Measurements from ENCODE around the gene SRGAP1. TPM values are rescaled to one million over a fixed set of nuclear protein-coding genes. Genes with fewer than 3 reads are reported as not detected.
A peak's percentile ranks its signal among the peaks of the same experiment; 100 is the strongest.

The SRGAP1 gene
- total RNA-seq, 1 experiment from 2014 or later, result 26.8 TPM

DNA sequence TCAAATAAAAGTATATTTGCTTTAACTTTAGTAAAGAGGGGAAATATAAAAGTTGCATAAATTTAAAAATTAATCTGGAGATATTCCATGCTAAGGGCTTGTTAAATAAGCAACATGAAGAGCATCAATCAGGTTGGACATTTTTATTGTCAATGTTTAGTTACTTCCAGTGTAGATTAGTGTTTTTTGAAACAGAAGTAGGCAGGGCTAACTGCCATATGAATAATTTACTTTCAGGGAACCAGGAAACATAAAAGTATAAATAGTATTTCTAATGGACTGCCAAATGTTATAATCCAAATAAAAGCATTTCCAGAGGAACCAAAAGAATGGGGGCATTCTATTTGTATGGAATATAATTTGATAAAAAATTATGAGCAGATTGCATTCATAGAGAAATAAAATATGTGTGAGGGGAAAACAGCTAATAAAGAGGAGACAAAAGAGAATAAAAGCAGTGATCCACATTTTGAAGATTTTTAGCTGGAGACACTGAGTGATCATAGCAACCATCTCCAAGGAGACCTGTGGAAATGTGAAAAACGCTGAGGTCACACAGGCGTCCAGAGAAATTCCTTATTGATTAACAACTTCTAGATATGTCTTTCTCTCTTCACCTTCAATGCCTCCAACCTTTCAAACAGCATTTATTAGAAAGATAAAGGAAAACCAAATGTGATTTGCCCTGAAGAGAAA is 70.8 kb downstream of the SRGAP1 start:
- ChIA-PET CTCF (no interaction called here), POLR2A (interaction anchor here (1.6 kb wide), 1 partner anchor 14 kb away, joined by 6 read pairs; no protein-coding TSS in a partner anchor)
- Histone ChIP-seq H3K4me1 (ENCODE audit: control insufficient read depth, insufficient read depth, low read length) (peaks cover 79% of the 10 kb centered on the region), H3K27ac (ENCODE audit: low read length) (peak overlapping the region; percentile 99), H3K27me3 (ENCODE audit: control insufficient read depth, insufficient read depth, low read length) (no peaks in the 10 kb centered on the region), H3K9me3 (ENCODE audit: control insufficient read depth, insufficient read depth, low read depth, low read length) (no peaks in the 10 kb centered on the region), H3K4me3 (ENCODE audit: low read depth in 2 of 2, low read length in 2 of 2) (0 out of 4 replicates have a peak overlapping the region, but pooled peaks of 1 of the 2 experiments have one; percentile 4), H3K36me3 (ENCODE audit: control insufficient read depth, insufficient read depth, low read length) (no peaks in the 10 kb centered on the region)
- TF ChIP-seq, protein P1, sequence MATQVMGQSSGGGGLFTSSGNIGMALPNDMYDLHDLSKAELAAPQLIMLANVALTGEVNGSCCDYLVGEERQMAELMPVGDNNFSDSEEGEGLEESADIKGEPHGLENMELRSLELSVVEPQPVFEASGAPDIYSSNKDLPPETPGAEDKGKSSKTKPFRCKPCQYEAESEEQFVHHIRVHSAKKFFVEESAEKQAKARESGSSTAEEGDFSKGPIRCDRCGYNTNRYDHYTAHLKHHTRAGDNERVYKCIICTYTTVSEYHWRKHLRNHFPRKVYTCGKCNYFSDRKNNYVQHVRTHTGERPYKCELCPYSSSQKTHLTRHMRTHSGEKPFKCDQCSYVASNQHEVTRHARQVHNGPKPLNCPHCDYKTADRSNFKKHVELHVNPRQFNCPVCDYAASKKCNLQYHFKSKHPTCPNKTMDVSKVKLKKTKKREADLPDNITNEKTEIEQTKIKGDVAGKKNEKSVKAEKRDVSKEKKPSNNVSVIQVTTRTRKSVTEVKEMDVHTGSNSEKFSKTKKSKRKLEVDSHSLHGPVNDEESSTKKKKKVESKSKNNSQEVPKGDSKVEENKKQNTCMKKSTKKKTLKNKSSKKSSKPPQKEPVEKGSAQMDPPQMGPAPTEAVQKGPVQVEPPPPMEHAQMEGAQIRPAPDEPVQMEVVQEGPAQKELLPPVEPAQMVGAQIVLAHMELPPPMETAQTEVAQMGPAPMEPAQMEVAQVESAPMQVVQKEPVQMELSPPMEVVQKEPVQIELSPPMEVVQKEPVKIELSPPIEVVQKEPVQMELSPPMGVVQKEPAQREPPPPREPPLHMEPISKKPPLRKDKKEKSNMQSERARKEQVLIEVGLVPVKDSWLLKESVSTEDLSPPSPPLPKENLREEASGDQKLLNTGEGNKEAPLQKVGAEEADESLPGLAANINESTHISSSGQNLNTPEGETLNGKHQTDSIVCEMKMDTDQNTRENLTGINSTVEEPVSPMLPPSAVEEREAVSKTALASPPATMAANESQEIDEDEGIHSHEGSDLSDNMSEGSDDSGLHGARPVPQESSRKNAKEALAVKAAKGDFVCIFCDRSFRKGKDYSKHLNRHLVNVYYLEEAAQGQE (IDR thresholded peaks at IDR 0.05; ENCODE audit: insufficient read depth in 1 of 2, low read depth in 2 of 2, low read length in 1 of 2), result no peak
- TF ChIP-seq SIN3A (IDR thresholded peaks at IDR 0.05; ENCODE audit: borderline replicate concordance, insufficient read depth, low read depth, low read length) (no peak), TCF7L2 (IDR thresholded peaks at IDR 0.05; ENCODE audit: low read depth, low read length) (no peak), POLR2AphosphoS5 (IDR thresholded peaks at IDR 0.05; ENCODE audit: low read depth, low read length) (no peak)
- TF ChIP-seq, protein P2, sequence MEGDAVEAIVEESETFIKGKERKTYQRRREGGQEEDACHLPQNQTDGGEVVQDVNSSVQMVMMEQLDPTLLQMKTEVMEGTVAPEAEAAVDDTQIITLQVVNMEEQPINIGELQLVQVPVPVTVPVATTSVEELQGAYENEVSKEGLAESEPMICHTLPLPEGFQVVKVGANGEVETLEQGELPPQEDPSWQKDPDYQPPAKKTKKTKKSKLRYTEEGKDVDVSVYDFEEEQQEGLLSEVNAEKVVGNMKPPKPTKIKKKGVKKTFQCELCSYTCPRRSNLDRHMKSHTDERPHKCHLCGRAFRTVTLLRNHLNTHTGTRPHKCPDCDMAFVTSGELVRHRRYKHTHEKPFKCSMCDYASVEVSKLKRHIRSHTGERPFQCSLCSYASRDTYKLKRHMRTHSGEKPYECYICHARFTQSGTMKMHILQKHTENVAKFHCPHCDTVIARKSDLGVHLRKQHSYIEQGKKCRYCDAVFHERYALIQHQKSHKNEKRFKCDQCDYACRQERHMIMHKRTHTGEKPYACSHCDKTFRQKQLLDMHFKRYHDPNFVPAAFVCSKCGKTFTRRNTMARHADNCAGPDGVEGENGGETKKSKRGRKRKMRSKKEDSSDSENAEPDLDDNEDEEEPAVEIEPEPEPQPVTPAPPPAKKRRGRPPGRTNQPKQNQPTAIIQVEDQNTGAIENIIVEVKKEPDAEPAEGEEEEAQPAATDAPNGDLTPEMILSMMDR (IDR thresholded peaks at IDR 0.05), result no peak
- intact Hi-C loops (cut with micrococcal nuclease; ENCODE audit: unreplicated experiment), result loop anchor here (5.0 kb wide), 2 partner anchors 53 to 68 kb away; no protein-coding TSS in a partner anchor
- no peak for ATAC-seq
- no peak for DNase-seq (ENCODE audit: low read depth, low spot score)
- in situ Hi-C loops (cut with HindIII; ENCODE audit: low pct_unique_long_range_greater_than_20kb, low sequenced_read_pairs), result no loop called here
- no TSS peak for BruUV-seq (replicated peaks)

DNA sequence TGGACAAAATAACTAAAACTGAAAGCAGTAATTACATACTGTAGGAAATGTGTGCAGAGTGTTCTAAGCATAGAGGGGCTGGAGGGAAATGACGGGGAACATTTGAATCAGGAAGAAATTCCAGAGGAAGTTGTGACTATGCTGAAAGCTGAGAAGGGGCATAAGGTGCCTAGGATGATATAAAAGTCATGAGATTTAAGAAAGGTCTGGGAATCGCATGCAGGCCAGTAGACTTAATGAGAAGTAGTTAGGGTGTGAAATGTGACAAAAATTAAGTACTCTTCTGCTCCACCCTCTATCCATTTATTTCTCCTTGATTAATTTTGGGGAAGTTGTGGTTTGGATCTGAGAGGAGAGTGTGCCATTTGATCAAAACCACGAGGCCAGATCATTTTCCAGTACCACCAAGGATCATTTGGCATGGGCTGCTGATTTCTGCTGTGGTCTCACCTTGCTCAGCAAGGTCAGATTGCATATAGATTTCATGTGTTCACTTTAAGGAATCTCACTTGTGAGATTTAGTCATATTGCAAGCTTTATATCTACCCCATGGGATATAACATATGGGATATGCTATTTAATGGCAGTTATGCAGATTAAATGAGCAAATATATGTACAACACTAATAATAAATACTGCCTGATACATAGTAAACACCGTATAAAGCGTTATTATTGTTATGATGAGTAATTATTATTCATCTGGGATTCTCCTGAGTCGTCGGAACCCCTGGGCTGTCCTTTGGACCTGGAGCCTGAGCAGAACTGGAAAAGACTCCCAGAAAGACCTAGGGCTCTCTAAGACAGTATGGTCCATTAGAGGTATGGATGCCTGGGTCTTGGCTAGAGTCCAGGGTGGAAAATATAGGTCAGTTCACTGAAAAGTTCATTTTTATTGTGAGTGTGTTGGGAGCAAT is 72.3 kb downstream of the SRGAP1 start:
- peak; percentile 58 for DNase-seq (ENCODE audit: low read depth, low spot score)
- in situ Hi-C loops (cut with HindIII; ENCODE audit: low pct_unique_long_range_greater_than_20kb, low sequenced_read_pairs), result no loop called here
- CTCF ChIA-PET, result interaction anchor here (1.2 kb wide), 1 partner anchor 73 kb away, joined by 9 read pairs; no protein-coding TSS in a partner anchor
- Histone ChIP-seq H3K36me3 (ENCODE audit: control insufficient read depth, insufficient read depth, low read length) (no peaks in the 10 kb centered on the region), H3K4me1 (ENCODE audit: control insufficient read depth, insufficient read depth, low read length) (peaks cover 86% of the 10 kb centered on the region), H3K27ac (ENCODE audit: low read length) (peak overlapping the region; percentile 99), H3K27me3 (ENCODE audit: control insufficient read depth, insufficient read depth, low read length) (no peaks in the 10 kb centered on the region), H3K4me3 (ENCODE audit: low read depth in 2 of 2, low read length in 2 of 2) (peak overlapping the region in 1 of 2 experiments; percentile 42; a peak in 2 of 4 replicates), H3K9me3 (ENCODE audit: control insufficient read depth, insufficient read depth, low read depth, low read length) (no peaks in the 10 kb centered on the region)
- intact Hi-C loops (cut with micrococcal nuclease; ENCODE audit: unreplicated experiment), result loop anchor here (5.0 kb wide), 2 partner anchors 55 to 70 kb away; no protein-coding TSS in a partner anchor
- BruUV-seq (replicated peaks), result no TSS peak
- TF ChIP-seq POLR2AphosphoS5 (IDR thresholded peaks at IDR 0.05; ENCODE audit: low read depth, low read length), result no peak
- TF ChIP-seq, protein P2 (IDR thresholded peaks at IDR 0.05), result no peak
- no peak for TF ChIP-seq SIN3A (IDR thresholded peaks at IDR 0.05; ENCODE audit: borderline replicate concordance, insufficient read depth, low read depth, low read length)
- TF ChIP-seq TCF7L2 (IDR thresholded peaks at IDR 0.05; ENCODE audit: low read depth, low read length), result no peak
- TF ChIP-seq, protein P1 (IDR thresholded peaks at IDR 0.05; ENCODE audit: insufficient read depth in 1 of 2, low read depth in 2 of 2, low read length in 1 of 2), result no peak
- POLR2A ChIA-PET, result no interaction called here
- peak; percentile 5 for ATAC-seq
